GM12875 (cell line): Measurements from ENCODE around the gene ARHGEF26.

Experiments used
- H3K4me3 ChIP-seq: one replicate; pipeline ENCODE4 v1.5.1; 2011; ENCODE audit warnings: low read depth, low read length, control low read depth
- CTCF ChIP-seq: IDR thresholded peaks from 2 replicates; pipeline ENCODE4 v1.5.1; 2011; ENCODE audit warnings: low read depth, mild to moderate bottlenecking, control low read depth, inconsistent platforms, low read length, moderate library complexity, borderline replicate concordance; ENCODE audit not compliant: insufficient read depth

The ARHGEF26 gene

DNA sequence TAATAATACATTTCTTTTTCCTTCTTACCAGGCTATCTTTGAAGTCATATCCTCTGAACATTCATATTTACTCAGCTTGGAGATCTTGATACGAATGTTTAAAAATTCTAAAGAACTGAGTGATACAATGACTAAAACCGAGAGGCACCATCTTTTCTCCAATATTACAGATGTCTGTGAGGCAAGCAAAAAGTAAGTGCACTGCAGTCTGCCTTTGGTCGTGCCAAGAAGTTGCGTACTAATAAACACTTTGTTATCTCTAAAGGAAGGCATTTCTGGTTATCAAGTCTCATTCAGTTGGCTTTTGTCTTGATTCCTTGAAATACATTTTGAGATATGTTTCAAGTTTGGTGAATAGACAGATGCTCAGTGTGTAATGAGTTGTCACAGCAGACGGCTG, 31.6 kb downstream of the ARHGEF26 start:
- TF ChIP-seq CTCF: no peak
- H3K4me3 ChIP-seq: no peak overlapping the region

GRCh38 chr3:154156530-154156929, 35.3 kb downstream of the ARHGEF26 start:
- H3K4me3 ChIP-seq: no peak overlapping the region
- TF ChIP-seq CTCF: no peak

GRCh38 chr3:154161806-154162205, 40.6 kb downstream of the ARHGEF26 start:
- no peak overlapping the region for H3K4me3 ChIP-seq

DNA sequence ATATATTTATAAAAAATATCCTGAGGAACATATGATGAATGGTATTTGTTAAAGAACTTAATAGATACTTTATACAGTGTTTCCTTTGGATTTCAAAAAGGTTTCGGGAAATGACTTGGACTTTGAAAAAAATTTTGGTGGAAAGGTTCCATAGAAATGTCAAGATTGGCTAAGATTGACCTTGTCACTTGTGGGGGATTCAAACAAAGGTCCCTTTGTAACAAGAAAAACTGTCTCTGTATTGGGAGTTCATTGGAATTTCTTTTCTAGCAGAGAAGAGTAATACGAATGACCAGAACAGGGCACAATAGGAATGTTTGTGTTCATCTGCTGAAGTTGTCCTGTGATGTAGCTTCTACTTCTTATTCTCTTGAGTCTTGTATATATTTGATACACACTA, 43.2 kb downstream of the ARHGEF26 start:
- H3K4me3 ChIP-seq: no peak overlapping the region
- TF ChIP-seq CTCF: no peak

More at GRCh38 chr3:154161806-154162205, 40.6 kb downstream of the ARHGEF26 start:
- no peak for TF ChIP-seq CTCF

- TF ChIP-seq CTCF: no peak
- no peak overlapping the region for H3K4me3 ChIP-seq
These were observed 48.0 kb downstream of the ARHGEF26 start for GRCh38 chr3:154168998-154169795.

- H3K4me3 ChIP-seq: no peak overlapping the region
- no peak for TF ChIP-seq CTCF
These were observed 48.6 kb downstream of the ARHGEF26 start for GRCh38 chr3:154169796-154170110.

GRCh38 chr3:154170300-154170699, 49.1 kb downstream of the ARHGEF26 start:
- no peak for TF ChIP-seq CTCF
- H3K4me3 ChIP-seq: no peak overlapping the region
